Islet of Langerhans (tissue), 1 donor: ENCODE results near the gene CNTNAP2.
"Not testable (repeated sequence)": the region's sequence is repeated elsewhere in the genome, so short reads cannot be mapped to it uniquely, and the experiment has no call there.

Source experiments
- FAIRE-seq: peaks from one replicate; lab custom pipeline; 2011; peaks lifted over from hg19 to GRCh38; lab: Jason Lieb, UNC

CNTNAP2 gene

GRCh38 chr7:148412691-148413090 lies 2296.1 kb downstream of the CNTNAP2 start:
- FAIRE-seq: no peak

- FAIRE-seq: no peak
These were observed 2303.5 kb downstream of the CNTNAP2 start for GRCh38 chr7:148419856-148420832.

- no peak for FAIRE-seq
These were observed 2305.4 kb downstream of the CNTNAP2 start for GRCh38 chr7:148422030-148422429.

- FAIRE-seq: not testable (repeated sequence)
These were observed 2309.8 kb downstream of the CNTNAP2 start for GRCh38 chr7:148426393-148426792.

GRCh38 chr7:148430690-148431089 lies 2314.1 kb downstream of the CNTNAP2 start:
- FAIRE-seq: not testable (repeated sequence)

- FAIRE-seq: no peak
These were observed 2317.1 kb downstream of the CNTNAP2 start for GRCh38 chr7:148433521-148434180.

GRCh38 chr7:148434181-148434757 lies 2317.7 kb downstream of the CNTNAP2 start:
- FAIRE-seq: no peak

GRCh38 chr7:148434887-148435286 lies 2318.3 kb downstream of the CNTNAP2 start:
- no peak for FAIRE-seq

- FAIRE-seq: no peak
These were observed 2319.1 kb downstream of the CNTNAP2 start for GRCh38 chr7:148435715-148436114.

- FAIRE-seq: no peak
These were observed 2319.5 kb downstream of the CNTNAP2 start for GRCh38 chr7:148436135-148436534.

- FAIRE-seq: no peak
These were observed 2320.0 kb downstream of the CNTNAP2 start for GRCh38 chr7:148436571-148436970.

- no peak for FAIRE-seq
These were observed 2320.4 kb downstream of the CNTNAP2 start for GRCh38 chr7:148437043-148437442.

- FAIRE-seq: no peak
These were observed 2325.6 kb downstream of the CNTNAP2 start for GRCh38 chr7:148442141-148442655.

GRCh38 chr7:148442933-148443332 lies 2326.3 kb downstream of the CNTNAP2 start:
- no peak for FAIRE-seq

GRCh38 chr7:148445260-148446044 lies 2328.9 kb downstream of the CNTNAP2 start:
- FAIRE-seq: no peak

GRCh38 chr7:148447221-148447849 lies 2330.7 kb downstream of the CNTNAP2 start:
- FAIRE-seq: no peak

GRCh38 chr7:148451526-148451925 lies 2334.9 kb downstream of the CNTNAP2 start:
- not testable (repeated sequence) for FAIRE-seq

- FAIRE-seq: no peak
These were observed 2339.8 kb downstream of the CNTNAP2 start for GRCh38 chr7:148456351-148456750.

- FAIRE-seq: no peak
These were observed 2340.8 kb downstream of the CNTNAP2 start for GRCh38 chr7:148457310-148457921.

GRCh38 chr7:148458263-148458662 lies 2341.7 kb downstream of the CNTNAP2 start:
- FAIRE-seq: no peak
